ENCODE results near the gene LSMEM2. TPM values are rescaled to one million over a fixed set of nuclear protein-coding genes. Genes with fewer than 3 reads are reported as not detected.

Gene LSMEM2
- 0.06 TPM in 1 of 2 replicates, not detected in the other for total RNA-seq

GRCh38 chr3:50278880-50279224 is at the start of gene LSMEM2:
LSMEM2 (plus strand) TSS chr3:50279087; CDS start chr3:50279114, 27 bp downstream.

DNA sequence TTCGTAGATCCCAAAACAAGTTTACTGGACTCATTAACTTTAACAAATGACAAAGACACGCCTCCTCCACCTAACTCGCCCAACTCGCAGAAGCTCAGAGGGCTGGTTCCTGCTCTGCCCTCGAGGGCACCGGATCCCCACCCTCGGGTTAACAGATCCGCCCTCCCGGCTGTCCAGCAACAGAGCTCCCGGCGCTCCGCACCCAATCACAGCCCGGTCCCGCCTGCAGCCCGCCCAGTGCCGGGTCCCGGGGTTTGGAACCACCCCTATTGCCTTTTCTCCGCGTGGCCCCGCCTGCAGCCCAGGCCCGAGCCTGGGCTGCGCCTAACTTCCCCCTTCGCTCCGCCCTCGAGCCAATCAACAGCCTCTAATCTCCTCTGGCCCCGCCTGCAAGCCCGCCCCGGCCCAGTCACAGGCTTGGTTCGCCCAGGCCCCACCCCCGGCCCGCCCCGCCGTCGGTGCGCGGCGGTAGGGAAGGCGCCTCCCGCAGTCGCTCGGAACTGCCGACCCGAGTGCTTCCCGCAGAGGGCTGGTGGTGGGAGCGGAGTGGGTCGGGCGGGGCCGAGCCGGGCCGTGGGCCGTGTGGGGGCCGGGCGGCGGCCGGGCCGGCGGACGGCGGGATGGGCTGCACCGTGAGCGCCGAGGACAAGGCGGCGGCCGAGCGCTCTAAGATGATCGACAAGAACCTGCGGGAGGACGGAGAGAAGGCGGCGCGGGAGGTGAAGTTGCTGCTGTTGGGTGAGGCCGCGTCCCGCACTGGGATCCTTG is 43.0 kb upstream of the LSMEM2 start, which contains the start of gene GNAI2:
TSS of gene GNAI2 (plus strand) at position 489 of the 768 bp plus-strand sequence. CDS start at position 621, 132 bp downstream.

DNA sequence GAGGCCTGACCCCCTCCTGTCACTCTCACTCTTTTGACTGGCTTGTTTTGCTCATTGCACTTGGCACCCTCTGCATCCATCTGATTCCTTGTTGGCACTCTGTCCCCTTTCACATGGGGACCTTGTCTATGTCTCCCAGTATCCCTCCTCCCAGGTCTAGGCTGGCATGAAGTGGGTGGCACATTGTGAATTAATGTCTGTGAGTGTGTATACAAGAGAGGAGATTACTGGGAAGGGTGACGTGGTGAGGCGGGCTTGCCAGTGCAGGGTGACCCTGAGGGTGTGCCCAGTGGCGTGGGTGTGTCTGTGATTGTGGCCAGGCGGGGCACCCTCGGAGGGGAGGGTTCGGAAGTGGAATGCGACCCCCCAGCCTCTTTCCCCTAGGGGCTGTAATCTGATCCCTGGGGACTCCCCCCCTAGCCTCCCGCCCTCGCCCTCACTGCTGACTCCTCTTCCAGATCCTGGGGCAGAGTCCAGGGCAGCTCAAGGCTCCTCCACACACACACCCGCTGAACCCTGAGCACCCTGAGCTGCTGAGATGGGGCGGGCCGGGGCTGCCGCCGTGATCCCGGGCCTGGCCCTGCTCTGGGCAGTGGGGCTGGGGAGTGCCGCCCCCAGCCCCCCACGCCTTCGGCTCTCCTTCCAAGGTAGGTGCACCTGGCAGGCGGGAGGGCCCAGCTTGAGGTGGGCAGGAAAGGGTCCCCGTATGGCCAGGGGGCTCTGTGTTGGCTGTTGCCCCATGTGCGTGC is 10.0 kb upstream of the LSMEM2 start, which contains the start of gene SEMA3B:
TSS of gene SEMA3B (plus strand) at position 445 of the 749 bp plus-strand sequence. CDS start at position 539, 94 bp downstream.

DNA sequence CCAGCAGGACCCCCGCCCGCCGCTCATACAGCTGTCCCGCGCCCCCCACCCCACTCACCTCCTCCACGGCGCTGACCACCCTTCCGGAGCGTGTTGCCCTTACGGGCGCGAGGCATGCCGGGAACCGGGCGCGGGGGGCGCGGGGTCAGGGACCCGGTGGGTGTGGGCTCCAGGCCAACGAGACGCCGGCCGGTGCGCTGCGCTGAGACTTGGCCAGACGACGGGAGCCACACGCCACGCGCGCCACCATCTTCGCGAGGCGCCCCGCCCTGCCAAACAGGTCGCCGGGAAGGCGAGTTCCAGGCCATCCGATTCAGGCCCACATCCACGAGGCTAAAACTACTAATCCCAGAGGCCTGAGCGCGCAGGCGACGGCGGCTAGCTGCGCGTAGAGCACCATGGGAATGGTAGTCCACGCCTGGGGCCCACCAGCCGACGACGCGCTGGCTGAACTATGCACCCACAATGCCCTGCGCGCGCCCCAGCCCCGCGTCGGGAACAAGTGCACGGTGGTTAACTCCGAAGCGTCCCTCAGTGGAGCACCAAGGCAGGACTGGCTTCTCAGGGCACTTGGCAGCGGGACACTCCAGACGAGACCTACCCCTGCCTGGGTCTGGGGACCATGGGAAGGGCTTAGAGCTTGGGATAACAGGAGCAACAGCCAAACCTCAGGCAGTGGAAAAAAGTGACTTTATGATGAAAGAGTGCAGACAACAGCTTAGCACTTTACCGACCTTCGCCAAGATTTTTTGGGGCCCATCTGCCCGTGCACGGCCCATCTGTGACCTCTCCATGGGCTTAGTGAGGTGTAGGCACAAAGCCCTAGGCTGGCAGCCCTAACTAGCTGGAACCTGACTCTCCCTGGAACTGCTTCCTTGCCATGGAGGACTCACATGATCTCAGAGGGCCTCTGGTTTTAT is 13.5 kb downstream of the LSMEM2 start, which contains the start of gene IFRD2:
TSS of gene IFRD2 (minus strand) at position 271 of the 920 bp plus-strand sequence. CDS start at position 116, 155 bp downstream.

DNA sequence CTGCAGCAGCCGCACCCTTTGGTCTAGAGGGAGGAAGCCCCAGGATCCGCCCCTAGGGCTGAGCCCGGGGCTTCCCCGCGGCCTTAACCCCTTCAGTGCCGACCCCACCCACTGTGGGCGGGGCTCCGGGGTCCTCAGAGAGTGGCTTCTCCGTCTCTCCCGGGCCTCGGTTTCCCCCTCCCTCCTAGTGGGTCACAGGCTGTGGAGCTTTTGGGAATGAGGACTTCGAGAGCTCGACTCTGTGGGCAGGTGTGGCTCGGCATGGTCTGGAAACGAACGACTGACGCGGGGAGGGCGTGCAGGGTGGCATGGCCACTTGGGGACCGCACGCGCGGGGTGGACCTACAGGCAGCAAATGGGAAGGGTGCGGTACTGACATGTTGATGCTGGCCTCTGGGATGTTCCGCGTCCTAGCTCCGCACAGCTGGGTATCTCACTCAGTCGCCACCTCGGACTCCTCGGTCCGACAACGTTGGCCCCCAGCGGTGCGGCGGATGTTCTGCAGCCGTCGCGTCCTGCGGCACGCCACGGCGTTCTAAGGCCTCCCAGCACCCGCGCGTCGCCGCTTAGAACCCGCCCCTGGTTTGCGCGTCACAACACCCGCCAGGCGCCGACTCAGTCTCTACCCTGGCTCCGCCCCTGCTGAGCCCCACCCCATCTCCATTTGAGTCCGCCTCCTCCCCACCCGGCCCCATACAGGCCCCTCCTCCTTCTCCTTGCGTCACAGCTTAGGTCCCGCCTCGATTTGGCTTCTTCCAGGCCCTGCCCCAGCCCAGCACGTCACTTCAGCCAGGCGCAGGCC is 20.1 kb downstream of the LSMEM2 start, which contains the start of the genes HYAL3 and NAA80:
TSS of gene HYAL3 (minus strand) at position 570 of the 802 bp plus-strand sequence. CDS start 3,803 bp downstream, outside the sequence.
TSS of gene NAA80 (minus strand) at position 570 of the 802 bp plus-strand sequence. CDS start 1,942 bp downstream, outside the sequence.

GRCh38 chr3:50303013-50303815 is 24.3 kb downstream of the LSMEM2 start, which contains the start of gene HYAL1:
HYAL1 (minus strand) TSS chr3:50303574; CDS start chr3:50302956, 618 bp downstream.

DNA sequence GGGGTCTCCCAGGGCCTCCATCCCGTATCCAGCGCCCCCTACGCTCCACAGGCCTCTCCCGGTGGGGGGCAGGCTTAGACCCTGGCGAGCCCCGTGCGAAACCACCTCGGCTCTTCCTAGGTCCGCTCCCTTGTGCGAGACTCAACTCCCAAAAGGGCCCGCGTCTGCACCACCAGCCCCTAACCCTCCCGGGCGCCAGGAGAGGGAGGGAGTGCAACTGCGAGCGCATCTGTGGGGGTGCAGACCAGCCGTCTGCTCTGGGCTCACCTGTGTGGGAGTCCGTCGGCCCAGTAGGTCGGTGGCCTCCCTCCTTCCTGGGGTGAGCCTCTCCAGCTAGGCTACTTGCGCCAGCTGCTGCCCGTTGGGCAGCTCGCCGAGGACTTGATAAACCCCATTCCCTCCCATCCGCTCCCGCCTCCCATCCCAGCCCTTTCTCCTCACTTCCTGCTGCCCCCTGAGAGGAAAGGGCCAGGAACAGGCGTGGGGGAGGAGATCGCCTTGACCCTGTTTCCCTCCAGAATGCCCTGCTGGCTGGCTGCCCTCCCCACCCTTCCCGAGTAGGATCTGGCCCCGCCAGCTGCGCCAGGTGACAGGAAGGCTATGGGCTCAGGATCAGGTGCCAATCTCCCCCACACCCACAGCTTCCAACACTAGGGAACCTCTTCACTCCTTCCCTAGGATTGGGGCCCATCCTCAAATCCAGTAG is 43.7 kb downstream of the LSMEM2 start, which contains the start of gene HYAL2:
TSS of gene HYAL2 (minus strand) at position 360 of the 706 bp plus-strand sequence. CDS start 2,256 bp downstream, outside the sequence.

GRCh38 chr3:50327943-50328691 is 49.2 kb downstream of the LSMEM2 start, which contains the start of gene TUSC2:
TUSC2 (minus strand) TSS chr3:50328223; CDS start chr3:50328099, 124 bp downstream.

Other genes starting within 250 kb of the LSMEM2 start
- gene RBM5, start 190.2 kb upstream of the LSMEM2 start, total RNA-seq: 194 and 241 TPM in 2 replicates
- gene SEMA3F, start 123.8 kb upstream of the LSMEM2 start, total RNA-seq: 8.7 and 19.8 TPM in 2 replicates
- not detected in 2 replicates for gene GNAT1, start 87.5 kb upstream of the LSMEM2 start, total RNA-seq
- not detected in 2 replicates for gene SLC38A3, start 73.8 kb upstream of the LSMEM2 start, total RNA-seq
- 385 and 428 TPM in 2 replicates for gene GNAI2, start 42.9 kb upstream of the LSMEM2 start, total RNA-seq
- gene SEMA3B, start 9.9 kb upstream of the LSMEM2 start, total RNA-seq: 11.1 and 12.4 TPM in 2 replicates
- 35.7 and 62.5 TPM in 2 replicates for gene IFRD2, start 13.3 kb downstream of the LSMEM2 start, total RNA-seq
- gene HYAL3, start 20.3 kb downstream of the LSMEM2 start, total RNA-seq: 3.3 and 3.7 TPM in 2 replicates
- 2.7 and 2.8 TPM in 2 replicates for gene NAA80, start 20.3 kb downstream of the LSMEM2 start, total RNA-seq
- gene HYAL1, start 24.5 kb downstream of the LSMEM2 start, total RNA-seq: 1.2 and 2.6 TPM in 2 replicates
- gene HYAL2, start 43.7 kb downstream of the LSMEM2 start, total RNA-seq: 64.2 and 104 TPM in 2 replicates
- 14.7 and 17.4 TPM in 2 replicates for gene TUSC2, start 49.1 kb downstream of the LSMEM2 start, total RNA-seq
- 30.3 and 41.4 TPM in 2 replicates for gene RASSF1, start 61.7 kb downstream of the LSMEM2 start, total RNA-seq
- 1.9 and 2.8 TPM in 2 replicates for gene ZMYND10, start 66.6 kb downstream of the LSMEM2 start, total RNA-seq
- gene NPRL2, start 71.7 kb downstream of the LSMEM2 start, total RNA-seq: 22.1 and 22.2 TPM in 2 replicates
- gene CYB561D2, start 71.8 kb downstream of the LSMEM2 start, total RNA-seq: 24.7 and 33.8 TPM in 2 replicates
- 30.1 and 32.0 TPM in 2 replicates for gene TMEM115, start 80.4 kb downstream of the LSMEM2 start, total RNA-seq
- under 0.01 TPM in 1 of 2 replicates, not detected in the other for gene CACNA2D2, start 224.5 kb downstream of the LSMEM2 start, total RNA-seq